COR-L47 (cell line): ENCODE measurements around the gene CEBPB.

Experiments used
- DNase-seq: peaks from one replicate; lab custom pipeline; 2025; lab: John Stamatoyannopoulos, UW

Gene CEBPB

GRCh38 chr20:50214226-50215024 is 23.8 kb downstream of the CEBPB start:
- DNase-seq: no peak

- no peak for DNase-seq
Observed at GRCh38 chr20:50215101-50215690, 24.6 kb downstream of the CEBPB start.

GRCh38 chr20:50215926-50216325 is 25.3 kb downstream of the CEBPB start:
- no peak for DNase-seq

- DNase-seq: no peak
Observed at GRCh38 chr20:50216543-50217206, 26.0 kb downstream of the CEBPB start.

- DNase-seq: no peak
Observed at GRCh38 chr20:50217207-50217949, 26.7 kb downstream of the CEBPB start.

- no peak for DNase-seq
Observed at GRCh38 chr20:50218987-50219435, 28.4 kb downstream of the CEBPB start.

- DNase-seq: no peak
Observed at GRCh38 chr20:50219600-50219999, 29.0 kb downstream of the CEBPB start.

GRCh38 chr20:50220093-50220893 is 29.7 kb downstream of the CEBPB start:
- no peak for DNase-seq

GRCh38 chr20:50220894-50221365 is 30.3 kb downstream of the CEBPB start:
- no peak for DNase-seq

GRCh38 chr20:50221501-50222308 is 31.1 kb downstream of the CEBPB start:
- no peak for DNase-seq

- no peak for DNase-seq
Observed at GRCh38 chr20:50222309-50223038, 31.8 kb downstream of the CEBPB start.

- no peak for DNase-seq
Observed at GRCh38 chr20:50223039-50224005, 32.7 kb downstream of the CEBPB start.

- no peak for DNase-seq
Observed at GRCh38 chr20:50224052-50224451, 33.4 kb downstream of the CEBPB start.

GRCh38 chr20:50224531-50225255 is 34.1 kb downstream of the CEBPB start:
- no peak for DNase-seq

GRCh38 chr20:50226093-50226974 is 35.7 kb downstream of the CEBPB start:
- no peak for DNase-seq

GRCh38 chr20:50227506-50227905 is 36.9 kb downstream of the CEBPB start:
- DNase-seq: no peak

GRCh38 chr20:50229156-50229607 is 38.6 kb downstream of the CEBPB start:
- no peak for DNase-seq
